Naive thymus-derived CD4-positive, alpha-beta T cell (primary cell): ENCODE measurements around the gene MAP3K9. TPM values are rescaled to one million over a fixed set of nuclear protein-coding genes. Genes with fewer than 3 reads are reported as not detected.

Experiments
- ATAC-seq: fragments of 150-1000 bp; cut with Tn5 transposase; 2 replicates; pipeline ENCODE4 v1.10.0; 2021; ENCODE audit warnings: mild to moderate bottlenecking, moderate library complexity
- CTCF ChIA-PET: fragments of 350-600 bp; sonication (Branson Sonifier 250); formaldehyde crosslinking; loops from one replicate; lab custom pipeline; 2021; ENCODE audit warnings: antibody characterized with exemption; lab: Charles Lee
- POLR2A ChIA-PET: fragments of 350-600 bp; sonication (Branson Sonifier 250); formaldehyde crosslinking; loops from one replicate; lab custom pipeline; 2021; ENCODE audit warnings: antibody characterized with exemption, inconsistent platforms; lab: Charles Lee
- DNase-seq, 9 donors: peaks; one replicate each; pipeline versions ENCODE4 v3.0.0 to v3.0.0-alpha.2; 2020 to 2022; ENCODE audit warnings: mixed read lengths in 1 of 9
- H3K27ac ChIP-seq: one replicate; pipeline ENCODE4 v1.7.0; 2013; ENCODE audit warnings: mild to moderate bottlenecking, low read depth, low read length, moderate library complexity
- H3K27me3 ChIP-seq, 2 donors: one replicate each; pipeline ENCODE4 v1.7.0; 2013; ENCODE audit warnings: low read length in 2 of 2, mild to moderate bottlenecking in 2 of 2, moderate library complexity in 2 of 2; ENCODE audit not compliant: control insufficient read depth in 2 of 2, insufficient read depth in 2 of 2
- H3K36me3 ChIP-seq, 3 experiments: 1 replicate in 2 of 3; 2 replicates in 1 of 3; pipeline ENCODE4 v1.7.0; 2013; ENCODE audit warnings: low read length in 3 of 3, mild to moderate bottlenecking in 3 of 3, moderate library complexity in 1 of 3; ENCODE audit not compliant: insufficient read depth in 3 of 3, control insufficient read depth in 2 of 3
- H3K4me1 ChIP-seq, 2 donors: one replicate each; pipeline ENCODE4 v1.7.0; 2013; ENCODE audit warnings: low read length in 2 of 2, mild to moderate bottlenecking in 2 of 2, moderate library complexity in 1 of 2; ENCODE audit not compliant: control insufficient read depth in 2 of 2, insufficient read depth in 2 of 2
- H3K4me3 ChIP-seq: 2 replicates; pipeline ENCODE4 v1.7.0; 2013; ENCODE audit warnings: mild to moderate bottlenecking, low read length
- H3K9me3 ChIP-seq, 3 experiments: 1 replicate in 2 of 3; 2 replicates in 1 of 3; pipeline ENCODE4 v1.7.0; 2013; ENCODE audit warnings: low read length in 3 of 3; ENCODE audit not compliant: control insufficient read depth in 2 of 3
- H3K27ac Mint-ChIP-seq, 9 donors: one replicate each; pipeline ENCODE4 v1.8.0; 2020 to 2022; ENCODE audit warnings: mixed read lengths in 9 of 9, mild to moderate bottlenecking in 8 of 9, moderate library complexity in 5 of 9, inconsistent platforms in 2 of 9
- H3K27me3 Mint-ChIP-seq, 5 donors: one replicate each; pipeline ENCODE4 v1.8.0; 2021 to 2022; ENCODE audit warnings: mixed read lengths in 5 of 5, mild to moderate bottlenecking in 1 of 5
- H3K36me3 Mint-ChIP-seq, 5 donors: one replicate each; pipeline ENCODE4 v1.8.0; 2020 to 2022; ENCODE audit warnings: mixed read lengths in 5 of 5, mild to moderate bottlenecking in 3 of 5, inconsistent platforms in 1 of 5
- H3K4me1 Mint-ChIP-seq, 7 donors: one replicate each; pipeline ENCODE4 v1.8.0; 2020 to 2022; ENCODE audit warnings: mixed read lengths in 7 of 7, mild to moderate bottlenecking in 3 of 7, inconsistent platforms in 1 of 7
- H3K4me3 Mint-ChIP-seq, 10 donors: one replicate each; pipeline ENCODE4 v1.8.0; 2020 to 2022; ENCODE audit warnings: mild to moderate bottlenecking in 10 of 10, mixed read lengths in 10 of 10, moderate library complexity in 6 of 10, inconsistent platforms in 2 of 10
- H3K9me3 Mint-ChIP-seq, 11 donors: one replicate each; pipeline ENCODE4 v1.8.0; 2020 to 2022; ENCODE audit warnings: mixed read lengths in 11 of 11, mild to moderate bottlenecking in 4 of 11, inconsistent platforms in 1 of 11, moderate library complexity in 1 of 11
- intact Hi-C, 2 donors: fragments of 100-400 bp; cut with micrococcal nuclease; formaldehyde crosslinking; loops; one replicate each; pipeline ENCODE4 v1.15.1; 2023
- polyA plus RNA-seq, 2 donors: library from polyadenylated mRNA; unstranded; fragments of 300-500 nt; fragmentation: Illumina TruSeq; gene quantifications; one replicate each; pipeline ENCODE4 v1.2.3, GENCODE V29; 2021
- total RNA-seq, 6 experiments: library from RNA in 5 of 6; stranded (reverse) in 5 of 6; gene quantifications; 1 replicate in 5 of 6; 2 replicates in 1 of 6; pipeline ENCODE4 v1.2.3 and lab custom pipeline; 2021 to 2026

The MAP3K9 gene
- total and polyA plus RNA-seq, 7 experiments from 2014 or later: 0.73 to 7.8 (median 5.3) TPM

DNA sequence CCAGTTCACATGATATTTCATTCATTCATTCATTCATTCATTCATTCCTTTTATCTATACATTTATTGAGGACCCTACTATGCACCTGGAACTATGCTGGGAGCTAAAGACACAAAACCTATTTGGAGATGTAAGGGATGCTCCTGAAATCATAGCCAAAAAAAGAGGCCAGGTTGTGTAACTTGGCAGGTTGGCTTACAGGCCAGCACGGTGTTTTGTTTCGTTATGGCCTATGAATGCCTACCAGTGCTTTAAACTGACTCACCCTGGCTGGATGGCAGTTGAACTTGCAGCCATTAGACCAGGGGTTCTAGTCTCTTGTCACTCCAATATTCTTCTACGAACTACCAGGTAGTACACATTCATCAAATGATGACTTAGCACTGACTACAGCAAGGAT is 15.7 kb downstream of the MAP3K9 start:
- DNase-seq (no peak), ATAC-seq (no peak)
- POLR2A ChIA-PET: no interaction called here
- Histone ChIP-seq H3K27ac (no peak overlapping the region), H3K9me3 (no peaks in the 10 kb centered on the region), H3K27me3 (no peaks in the 10 kb centered on the region), H3K4me3 (no peak overlapping the region), H3K36me3 (peaks cover 0 to 4% (median 0%) of the 10 kb centered on the region in 3 experiments), H3K4me1 (no peaks in the 10 kb centered on the region)
- Mint-ChIP-seq H3K27me3 (no peaks in the 10 kb centered on the region), H3K27ac (no peak overlapping the region), H3K4me1 (peaks cover 0 to 7% (median 0%) of the 10 kb centered on the region in 7 donors), H3K36me3 (peaks cover 0 to 35% (median 13%) of the 10 kb centered on the region in 5 donors), H3K4me3 (no peak overlapping the region), H3K9me3 (no peaks in the 10 kb centered on the region)
- intact Hi-C loops: no loop called here
- CTCF ChIA-PET: no interaction called here

DNA sequence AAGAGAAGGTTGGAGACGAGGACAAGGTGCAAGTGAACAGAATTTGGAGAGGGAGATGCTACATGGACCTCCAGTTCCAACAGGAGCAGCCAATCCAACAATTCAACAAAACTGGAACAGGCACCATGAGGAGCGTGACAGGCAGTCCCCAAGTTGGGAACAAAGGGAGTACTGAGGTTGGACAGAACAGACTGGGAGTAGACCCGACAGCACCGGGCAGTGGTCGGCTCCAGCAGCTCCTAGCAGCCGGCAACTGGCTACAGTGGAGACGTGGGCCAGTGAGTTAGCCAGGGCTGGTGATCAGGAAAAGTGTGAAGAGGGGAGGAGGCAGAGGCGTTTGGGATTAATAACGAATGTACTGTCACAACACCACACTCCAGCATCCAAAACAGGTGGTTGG is 16.4 kb downstream of the MAP3K9 start:
- Mint-ChIP-seq H3K36me3 (peaks cover 0 to 35% (median 13%) of the 10 kb centered on the region in 5 donors), H3K4me3 (no peak overlapping the region), H3K27ac (peak overlapping the region in 1 of 9 donors; percentile 25), H3K9me3 (no peaks in the 10 kb centered on the region), H3K4me1 (peaks cover 0 to 7% (median 0%) of the 10 kb centered on the region in 7 donors), H3K27me3 (no peaks in the 10 kb centered on the region)
- intact Hi-C loops: no loop called here
- Histone ChIP-seq H3K4me3 (no peak overlapping the region), H3K36me3 (peaks cover 0 to 4% (median 0%) of the 10 kb centered on the region in 3 experiments), H3K4me1 (no peaks in the 10 kb centered on the region), H3K27ac (no peak overlapping the region), H3K9me3 (no peaks in the 10 kb centered on the region), H3K27me3 (no peaks in the 10 kb centered on the region)
- DNase-seq: no peak
- ChIA-PET CTCF (no interaction called here), POLR2A (no interaction called here)
- ATAC-seq: no peak

DNA sequence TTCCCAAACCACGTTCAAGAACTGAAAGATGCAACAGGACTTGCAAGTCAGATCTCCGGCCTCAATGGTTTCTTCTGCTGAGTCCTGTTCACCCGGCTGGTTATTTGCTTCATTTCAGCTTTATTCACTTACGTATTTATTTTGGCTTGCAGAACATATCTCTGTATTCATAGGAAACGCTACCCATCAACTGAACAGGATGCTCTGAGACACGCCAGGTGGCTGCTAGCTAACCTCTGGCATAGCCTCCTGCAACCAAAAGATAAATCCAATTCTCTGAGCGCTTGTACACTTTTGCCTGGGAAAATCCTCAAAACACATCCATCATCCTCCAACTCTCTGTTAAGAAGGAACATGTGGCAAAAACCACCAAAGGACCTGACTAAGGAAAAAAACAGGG is 17.3 kb downstream of the MAP3K9 start:
- H3K27me3 Mint-ChIP-seq: no peaks in the 10 kb centered on the region
- H3K4me3 ChIP-seq: no peak overlapping the region
- H3K27me3 ChIP-seq: no peaks in the 10 kb centered on the region
- peak overlapping the region in 1 of 9 donors; percentile 53 for H3K27ac Mint-ChIP-seq
- H3K9me3 ChIP-seq: no peaks in the 10 kb centered on the region
- peaks cover 0 to 7% (median 0%) of the 10 kb centered on the region in 7 donors for H3K4me1 Mint-ChIP-seq
- H3K4me1 ChIP-seq: no peaks in the 10 kb centered on the region
- H3K4me3 Mint-ChIP-seq: no peak overlapping the region
- ATAC-seq (no peak), DNase-seq (no peak)
- H3K36me3 Mint-ChIP-seq: peaks cover 0 to 32% (median 13%) of the 10 kb centered on the region in 5 donors
- H3K36me3 ChIP-seq: peaks cover 0 to 4% (median 0%) of the 10 kb centered on the region in 3 experiments
- intact Hi-C loops: no loop called here
- CTCF ChIA-PET: no interaction called here
- H3K27ac ChIP-seq: no peak overlapping the region
- no peaks in the 10 kb centered on the region for H3K9me3 Mint-ChIP-seq
- POLR2A ChIA-PET: no interaction called here

DNA sequence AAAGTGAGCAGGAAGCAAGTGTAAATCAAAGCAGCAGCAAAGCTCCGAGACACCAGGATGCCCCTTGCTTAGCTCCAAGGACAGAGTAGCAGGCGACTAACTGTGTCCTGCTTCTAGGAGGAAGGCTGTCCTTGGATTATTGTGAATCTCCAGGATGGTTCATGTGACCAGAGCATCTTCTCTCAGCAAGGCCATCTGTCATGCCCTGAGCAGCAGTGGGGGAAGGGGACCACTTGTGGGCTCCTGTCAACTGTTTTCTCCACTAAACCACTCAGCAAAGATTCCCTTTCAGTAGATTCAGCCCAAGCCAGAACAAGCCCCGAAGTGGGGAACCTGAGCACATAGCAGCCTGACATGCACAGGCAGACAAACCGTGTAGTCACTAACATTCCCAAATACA is 19.4 kb downstream of the MAP3K9 start:
- H3K9me3 Mint-ChIP-seq: no peaks in the 10 kb centered on the region
- H3K4me1 Mint-ChIP-seq: peaks cover 0 to 13% (median 0%) of the 10 kb centered on the region in 7 donors
- CTCF ChIA-PET: no interaction called here

DNA sequence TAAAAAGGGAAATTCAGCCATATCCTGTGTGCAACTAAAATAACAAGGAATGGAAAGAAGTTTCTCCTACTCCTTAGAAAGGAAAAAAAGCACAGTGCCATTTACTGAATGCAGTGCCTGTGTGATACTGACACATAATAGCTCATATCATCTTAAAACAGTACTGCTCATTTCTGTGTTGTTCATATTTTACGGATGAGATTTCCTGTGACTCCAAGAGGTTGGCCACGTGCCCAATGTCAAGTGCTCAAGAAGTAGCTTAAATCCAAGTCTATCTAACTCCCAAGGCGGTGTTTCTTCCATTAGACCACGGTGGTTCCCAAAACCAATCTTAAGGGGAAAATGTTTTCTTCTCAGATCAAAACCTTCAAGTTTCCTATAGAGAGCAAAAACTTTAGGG is 20.0 kb downstream of the MAP3K9 start:
- Mint-ChIP-seq H3K36me3 (peaks cover 0 to 31% (median 13%) of the 10 kb centered on the region in 5 donors), H3K9me3 (no peaks in the 10 kb centered on the region), H3K27me3 (no peaks in the 10 kb centered on the region), H3K4me3 (no peak overlapping the region), H3K27ac (no peak overlapping the region), H3K4me1 (peaks cover 0 to 13% (median 0%) of the 10 kb centered on the region in 7 donors)
- Histone ChIP-seq H3K4me3 (no peak overlapping the region), H3K4me1 (no peaks in the 10 kb centered on the region), H3K27me3 (no peaks in the 10 kb centered on the region), H3K36me3 (peaks cover 0 to 4% (median 0%) of the 10 kb centered on the region in 3 experiments), H3K9me3 (no peaks in the 10 kb centered on the region), H3K27ac (no peak overlapping the region)
- ChIA-PET CTCF (no interaction called here), POLR2A (no interaction called here)
- intact Hi-C loops: no loop called here
- no peak for DNase-seq
- no peak for ATAC-seq

More for the DNA sequence above, 19.4 kb downstream of the MAP3K9 start:
- H3K27ac ChIP-seq: no peak overlapping the region
- Mint-ChIP-seq H3K27me3 (no peaks in the 10 kb centered on the region), H3K4me3 (no peak overlapping the region), H3K36me3 (peaks cover 0 to 32% (median 13%) of the 10 kb centered on the region in 5 donors), H3K27ac (peak overlapping the region in 1 of 9 donors; percentile 13)
- H3K9me3 ChIP-seq: no peaks in the 10 kb centered on the region
- DNase-seq: no peak
- ATAC-seq: no peak
- intact Hi-C loops: no loop called here
- H3K4me3 ChIP-seq: no peak overlapping the region
- H3K27me3 ChIP-seq: no peaks in the 10 kb centered on the region
- POLR2A ChIA-PET: no interaction called here
- no peaks in the 10 kb centered on the region for H3K4me1 ChIP-seq
- peaks cover 0 to 4% (median 0%) of the 10 kb centered on the region in 3 experiments for H3K36me3 ChIP-seq

DNA sequence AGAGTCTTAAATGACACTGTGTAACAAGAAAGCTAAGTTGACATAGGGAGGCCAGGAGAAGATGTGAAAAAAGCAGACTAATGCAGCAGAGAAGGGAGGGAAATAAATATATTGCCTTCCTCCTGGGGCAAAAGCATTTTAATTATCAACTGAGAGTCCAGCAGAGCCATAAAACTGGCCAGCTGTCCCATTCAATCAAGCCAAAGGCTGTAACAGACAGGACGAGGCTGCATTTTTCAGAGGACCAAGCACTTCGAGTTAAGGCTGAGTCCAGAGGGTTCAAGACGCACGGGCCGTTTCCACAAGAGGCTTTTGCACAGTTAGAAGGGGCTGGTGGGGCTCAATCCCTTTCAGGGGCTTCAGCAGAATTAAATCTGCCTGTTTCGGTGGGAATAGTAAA is 20.4 kb downstream of the MAP3K9 start:
- POLR2A ChIA-PET: no interaction called here
- H3K4me1 Mint-ChIP-seq: peaks cover 0 to 10% (median 0%) of the 10 kb centered on the region in 7 donors
- no peak overlapping the region for H3K4me3 Mint-ChIP-seq

DNA sequence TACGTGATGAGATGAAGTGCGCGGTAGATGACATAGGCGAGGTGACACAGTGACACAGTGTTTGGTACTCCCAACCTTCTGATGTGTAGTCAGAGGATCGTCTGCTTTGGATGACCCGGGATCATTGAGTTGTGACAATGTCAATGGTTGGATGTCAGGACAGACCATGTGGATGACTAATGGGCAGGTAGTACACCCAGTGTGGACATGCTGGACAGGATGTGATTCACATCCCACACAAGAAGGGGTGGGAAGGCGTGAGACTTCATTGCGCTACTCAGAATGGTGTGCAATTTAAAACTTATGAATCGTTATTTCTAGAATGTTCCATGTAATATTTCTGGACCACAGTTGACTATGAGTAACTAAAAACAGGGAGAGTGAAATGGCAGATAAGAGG is 23.8 kb downstream of the MAP3K9 start:
- H3K27ac Mint-ChIP-seq: no peak overlapping the region
- CTCF ChIA-PET: no interaction called here
- Histone ChIP-seq H3K4me1 (peaks cover 0 to 9% of the 10 kb centered on the region in 2 donors), H3K4me3 (no peak overlapping the region), H3K27me3 (no peaks in the 10 kb centered on the region), H3K9me3 (no peaks in the 10 kb centered on the region), H3K36me3 (no peaks in the 10 kb centered on the region), H3K27ac (no peak overlapping the region)
- POLR2A ChIA-PET: no interaction called here
- intact Hi-C loops: no loop called here
- peaks cover 11 to 25% (median 18%) of the 10 kb centered on the region in 7 donors for H3K4me1 Mint-ChIP-seq
- peaks cover 0 to 7% (median 4%) of the 10 kb centered on the region in 5 donors for H3K36me3 Mint-ChIP-seq
- no peaks in the 10 kb centered on the region for H3K9me3 Mint-ChIP-seq
- no peak for ATAC-seq
- no peaks in the 10 kb centered on the region for H3K27me3 Mint-ChIP-seq
- no peak overlapping the region for H3K4me3 Mint-ChIP-seq
- no peak for DNase-seq

More for the DNA sequence above, 20.4 kb downstream of the MAP3K9 start:
- CTCF ChIA-PET: interaction anchor here (0.6 kb wide), 1 partner anchor 166 kb away, joined by 3 read pairs; no protein-coding TSS in a partner anchor
- no peak overlapping the region for H3K27ac Mint-ChIP-seq
- H3K36me3 ChIP-seq: peaks cover 0 to 4% (median 0%) of the 10 kb centered on the region in 3 experiments
- H3K4me1 ChIP-seq: no peaks in the 10 kb centered on the region
- no peaks in the 10 kb centered on the region for H3K9me3 ChIP-seq
- DNase-seq: no peak
- peaks cover 0 to 27% (median 13%) of the 10 kb centered on the region in 5 donors for H3K36me3 Mint-ChIP-seq
- H3K27me3 ChIP-seq: no peaks in the 10 kb centered on the region
- H3K27me3 Mint-ChIP-seq: no peaks in the 10 kb centered on the region
- no peak for ATAC-seq
- no peak overlapping the region for H3K27ac ChIP-seq
- no peaks in the 10 kb centered on the region for H3K9me3 Mint-ChIP-seq
- intact Hi-C loops: no loop called here
- no peak overlapping the region for H3K4me3 ChIP-seq
